GM18498 (cell line): ENCODE data around the gene GABRR1.
A peak's percentile ranks its signal among the peaks of the same experiment; 100 is the strongest.
"Not testable (repeated sequence)": the region's sequence is repeated elsewhere in the genome, so short reads cannot be mapped to it uniquely, and the experiment has no call there.

Experiments
- ATAC-seq: cut with Tn5 transposase; IDR thresholded peaks from one replicate; pipeline ENCODE4 v1.9.1; 2021; ENCODE audit warnings: mild to moderate bottlenecking, moderate library complexity; ENCODE audit not compliant: unreplicated experiment

Gene GABRR1

GRCh38 chr6:89161326-89162046 lies 55.7 kb downstream of the GABRR1 start:
- ATAC-seq = no peak

- ATAC-seq = no peak
Measured at GRCh38 chr6:89160331-89161092, 56.6 kb downstream of the GABRR1 start.

- ATAC-seq = no peak
Measured at GRCh38 chr6:89154131-89154530, 63.0 kb downstream of the GABRR1 start.

- ATAC-seq = no peak
Measured at GRCh38 chr6:89148016-89148750, 69.0 kb downstream of the GABRR1 start.

- no peak for ATAC-seq
Measured at GRCh38 chr6:89146718-89147700, 70.1 kb downstream of the GABRR1 start.

- ATAC-seq = peak; percentile 77
Measured at GRCh38 chr6:89145956-89146717, 71.0 kb downstream of the GABRR1 start, which contains the start of gene PM20D2. PM20D2 (plus strand) TSS chr6:89146055; CDS start chr6:89146145, 90 bp downstream.

GRCh38 chr6:89145091-89145955 lies 71.8 kb downstream of the GABRR1 start:
- peak; percentile 60 for ATAC-seq

GRCh38 chr6:89144354-89144906 lies 72.7 kb downstream of the GABRR1 start:
- peak; percentile 47 for ATAC-seq

GRCh38 chr6:89140347-89141156 lies 76.6 kb downstream of the GABRR1 start:
- ATAC-seq = no peak

- no peak for ATAC-seq
Measured at GRCh38 chr6:89139509-89140346, 77.4 kb downstream of the GABRR1 start.

GRCh38 chr6:89138173-89138572 lies 79.0 kb downstream of the GABRR1 start:
- no peak for ATAC-seq

GRCh38 chr6:89134723-89135122 lies 82.4 kb downstream of the GABRR1 start:
- ATAC-seq = no peak

GRCh38 chr6:89133981-89134380 lies 83.2 kb downstream of the GABRR1 start:
- no peak for ATAC-seq

GRCh38 chr6:89132057-89132456 lies 85.1 kb downstream of the GABRR1 start:
- ATAC-seq = no peak

- no peak for ATAC-seq
Measured at GRCh38 chr6:89131599-89131998, 85.6 kb downstream of the GABRR1 start.

- ATAC-seq = not testable (repeated sequence)
Measured at GRCh38 chr6:89128256-89128671, 88.9 kb downstream of the GABRR1 start.
